HG03571 (cell line): ENCODE measurements around the gene ZNF578.
"Not testable (repeated sequence)": the region's sequence is repeated elsewhere in the genome, so short reads cannot be mapped to it uniquely, and the experiment has no call there.

Source experiments
- ATAC-seq: cut with Tn5 transposase; IDR thresholded peaks from one replicate; pipeline ENCODE4 v1.9.1; 2021; ENCODE audit not compliant: unreplicated experiment

The ZNF578 gene

GRCh38 chr19:52507266-52507665 lies 53.9 kb downstream of the ZNF578 start:
- no peak for ATAC-seq

- ATAC-seq = no peak
These were observed 62.8 kb downstream of the ZNF578 start for GRCh38 chr19:52516191-52516590.

GRCh38 chr19:52518646-52519045 lies 65.3 kb downstream of the ZNF578 start:
- no peak for ATAC-seq

GRCh38 chr19:52519175-52519574 lies 65.8 kb downstream of the ZNF578 start:
- ATAC-seq = not testable (repeated sequence)

GRCh38 chr19:52520013-52520412 lies 66.7 kb downstream of the ZNF578 start:
- ATAC-seq = no peak

GRCh38 chr19:52522551-52522950 lies 69.2 kb downstream of the ZNF578 start:
- ATAC-seq = no peak

- no peak for ATAC-seq
These were observed 70.7 kb downstream of the ZNF578 start for GRCh38 chr19:52524086-52524485.

GRCh38 chr19:52527134-52527955 lies 74.0 kb downstream of the ZNF578 start, which contains the start of gene ZNF808:
ZNF808 (plus strand) TSS chr19:52527668; CDS start chr19:52543285, 15,617 bp downstream.
- ATAC-seq = peak; percentile 86

GRCh38 chr19:52527956-52528351 lies 74.6 kb downstream of the ZNF578 start:
- peak; percentile 24 for ATAC-seq

GRCh38 chr19:52532480-52532879 lies 79.1 kb downstream of the ZNF578 start:
- no peak for ATAC-seq

- no peak for ATAC-seq
These were observed 80.5 kb downstream of the ZNF578 start for GRCh38 chr19:52533901-52534300.

GRCh38 chr19:52535385-52535770 lies 82.0 kb downstream of the ZNF578 start:
- ATAC-seq = not testable (repeated sequence)

GRCh38 chr19:52535771-52536447 lies 82.6 kb downstream of the ZNF578 start:
- ATAC-seq = peak; percentile 85

GRCh38 chr19:52536448-52536800 lies 83.1 kb downstream of the ZNF578 start:
- no peak for ATAC-seq

- ATAC-seq = not testable (repeated sequence)
These were observed 85.5 kb downstream of the ZNF578 start for GRCh38 chr19:52538815-52539214.

- not testable (repeated sequence) for ATAC-seq
These were observed 87.8 kb downstream of the ZNF578 start for GRCh38 chr19:52541176-52541575.

- ATAC-seq = no peak
These were observed 88.3 kb downstream of the ZNF578 start for GRCh38 chr19:52541608-52542007.

GRCh38 chr19:52542541-52542940 lies 89.2 kb downstream of the ZNF578 start:
- ATAC-seq = not testable (repeated sequence)

- ATAC-seq = no peak
These were observed 89.8 kb downstream of the ZNF578 start for GRCh38 chr19:52542984-52543664.

GRCh38 chr19:52554216-52554971 lies 101.0 kb downstream of the ZNF578 start:
- no peak for ATAC-seq
